Left cardiac atrium (tissue), 4 donors: ENCODE measurements around the gene COL25A1. TPM values are rescaled to one million over a fixed set of nuclear protein-coding genes. Genes with fewer than 3 reads are reported as not detected.
A peak's percentile ranks its signal among the peaks of the same experiment; 100 is the strongest.
"Not testable (repeated sequence)": the region's sequence is repeated elsewhere in the genome, so short reads cannot be mapped to it uniquely, and the experiment has no call there.

ENCODE experiments used
- ATAC-seq, 2 donors: fragments of 200-7000 bp; cut with Tn5 transposase; one replicate each; pipeline ENCODE4 v1.9.1; 2020; ENCODE audit warnings: mild to moderate bottlenecking in 2 of 2, moderate library complexity in 2 of 2
- DNase-seq: peaks from one replicate; pipeline ENCODE4 v3.0.0-alpha.2; 2020
- intact Hi-C, 2 donors: fragments of 100-400 bp; cut with DNase I; formaldehyde crosslinking; loops; one replicate each; pipeline versions ENCODE4 v1.14.1 to v1.15.1; 2022 to 2023
- total RNA-seq, 2 donors: library from RNA; stranded (reverse); fragmentation: NEBNext Ultra II Directional; extraction: Animal tissue kit (Norgen Biotek cat#: 25700); gene quantifications; one replicate each; pipeline ENCODE4 v1.2.1, GENCODE V29; 2021
- donor health status: DM: no; HTN: yes; CAD: no.
- donor health status: DM: no; HTN: yes; CAD: no; lungs with severe emphysema.
- donor health status: DM: yes; HTN: yes; CAD: no.
- donor health status: Dilated cardiomyopathy.

Gene COL25A1
- total RNA-seq, 2 donors from 2014 or later = 0.74 to 1.5 TPM

GRCh38 chr4:109091727-109092409 is 210.6 kb downstream of the COL25A1 start:
- ATAC-seq = peak in 1 of 2 donors; percentile 57

GRCh38 chr4:109083911-109084310 is 218.5 kb downstream of the COL25A1 start:
- intact Hi-C loops = no loop called here
- DNase-seq = no peak
- ATAC-seq = no peak

More at GRCh38 chr4:109091727-109092409, 210.6 kb downstream of the COL25A1 start:
- intact Hi-C loops = no loop called here
- no peak for DNase-seq

- intact Hi-C loops = no loop called here
- DNase-seq (no peak), ATAC-seq (no peak)
Measured at GRCh38 chr4:109079731-109080130, 222.7 kb downstream of the COL25A1 start.

GRCh38 chr4:109079201-109079600 is 223.3 kb downstream of the COL25A1 start:
- intact Hi-C loops = no loop called here
- ATAC-seq = no peak
- no peak for DNase-seq

GRCh38 chr4:109078724-109079123 is 223.7 kb downstream of the COL25A1 start:
- intact Hi-C loops = no loop called here
- DNase-seq = no peak
- peak; percentile 57 to 71 for ATAC-seq

- no peak for DNase-seq
- intact Hi-C loops = no loop called here
Measured at GRCh38 chr4:109077505-109077904, 225.0 kb downstream of the COL25A1 start.

GRCh38 chr4:109076709-109077108 is 225.7 kb downstream of the COL25A1 start:
- DNase-seq, intact Hi-C loops, ATAC-seq: not testable (repeated sequence)

More at GRCh38 chr4:109077505-109077904, 225.0 kb downstream of the COL25A1 start:
- ATAC-seq = no peak

- intact Hi-C loops = no loop called here
- ATAC-seq (no peak), DNase-seq (no peak)
Measured at GRCh38 chr4:109075621-109076020, 226.8 kb downstream of the COL25A1 start.

- intact Hi-C loops = no loop called here
- DNase-seq = no peak
- peak in 1 of 2 donors; percentile 77 for ATAC-seq
Measured at GRCh38 chr4:109072595-109072994, 229.9 kb downstream of the COL25A1 start.

- DNase-seq, intact Hi-C loops, ATAC-seq: not testable (repeated sequence)
Measured at GRCh38 chr4:109070677-109071076, 231.8 kb downstream of the COL25A1 start.

GRCh38 chr4:109067508-109068235 is 234.8 kb downstream of the COL25A1 start:
- DNase-seq (peak; percentile 29), ATAC-seq (peak in 1 of 2 donors; percentile 23)
- intact Hi-C loops = no loop called here

GRCh38 chr4:109065006-109065405 is 237.5 kb downstream of the COL25A1 start:
- intact Hi-C loops = no loop called here
- DNase-seq = no peak
- no peak for ATAC-seq

- intact Hi-C loops = no loop called here
- DNase-seq (no peak), ATAC-seq (no peak)
Measured at GRCh38 chr4:109053257-109053656, 249.2 kb downstream of the COL25A1 start.

- intact Hi-C loops = no loop called here
- DNase-seq = no peak
- ATAC-seq = no peak
Measured at GRCh38 chr4:109052821-109053220, 249.6 kb downstream of the COL25A1 start.

- intact Hi-C loops = no loop called here
- ATAC-seq = no peak
- no peak for DNase-seq
Measured at GRCh38 chr4:109051054-109051453, 251.4 kb downstream of the COL25A1 start.

GRCh38 chr4:109049926-109050325 is 252.5 kb downstream of the COL25A1 start:
- DNase-seq (no peak), ATAC-seq (no peak)
- intact Hi-C loops = no loop called here

- peak; percentile 27 to 78 for ATAC-seq
- no peak for DNase-seq
- intact Hi-C loops = no loop called here
Measured at GRCh38 chr4:109046471-109047201, 255.8 kb downstream of the COL25A1 start.

GRCh38 chr4:109044431-109044830 is 258.0 kb downstream of the COL25A1 start:
- ATAC-seq (no peak), DNase-seq (no peak)
- intact Hi-C loops = no loop called here

GRCh38 chr4:109043286-109043685 is 259.2 kb downstream of the COL25A1 start:
- intact Hi-C loops = no loop called here
- DNase-seq = no peak
- ATAC-seq = no peak
